Left lung (tissue), 10 donors: ENCODE data around the gene RPGR. TPM values are rescaled to one million over a fixed set of nuclear protein-coding genes. Genes with fewer than 3 reads are reported as not detected.
A peak's percentile ranks its signal among the peaks of the same experiment; 100 is the strongest.

Source experiments
- ATAC-seq: fragments of 200-7000 bp; cut with Tn5 transposase; one replicate; pipeline ENCODE4 v1.9.1; 2020; ENCODE audit warnings: moderate library complexity
- DNase-seq, 4 donors: peaks; one replicate each; pipeline ENCODE4 v3.0.0-alpha.2; 2013 to 2020
- H3K27ac ChIP-seq, 2 donors: fragments of 200-600 bp; sonication (generic) in 1 of 2; one replicate each; pipeline versions ENCODE4 v1.5.0 to v1.8.0; 2020 to 2021
- H3K27me3 ChIP-seq, 2 donors: fragments of 200-600 bp; sonication (generic) in 1 of 2; one replicate each; pipeline versions ENCODE4 v1.5.0 to v1.8.0; 2020 to 2021
- H3K36me3 ChIP-seq, 2 donors: fragments of 200-600 bp; sonication (generic) in 1 of 2; one replicate each; pipeline versions ENCODE4 v1.5.0 to v1.8.0; 2020 to 2021
- H3K4me1 ChIP-seq, 2 donors: fragments of 200-600 bp; one replicate each; pipeline ENCODE4 v1.8.0; 2021
- H3K4me3 ChIP-seq, 2 donors: fragments of 200-600 bp; sonication (generic) in 1 of 2; one replicate each; pipeline versions ENCODE4 v1.5.0 to v1.8.0; 2020 to 2021; ENCODE audit warnings: mild to moderate bottlenecking in 1 of 2
- H3K9me3 ChIP-seq, 2 donors: fragments of 200-600 bp; sonication (generic) in 1 of 2; one replicate each; pipeline versions ENCODE4 v1.5.0 to v1.8.0; 2020 to 2021
- intact Hi-C, 2 donors: fragments of 100-400 bp; cut with DNase I; formaldehyde crosslinking; loops; one replicate each; pipeline versions ENCODE4 v1.11.2 to v1.14.2; 2022
- polyA plus RNA-seq, 6 donors: library from polyadenylated mRNA; unstranded; fragments of 120-200 nt; gene quantifications; one replicate each; pipeline ENCODE4 v1.2.1, GENCODE V29; 2013; ENCODE audit not compliant: insufficient read length in 6 of 6
- total RNA-seq, 2 donors: library from RNA; stranded (reverse); fragmentation: NEBNext Ultra II Directional; extraction: Animal tissue kit (Norgen Biotek cat#: 25700); gene quantifications; one replicate each; pipeline ENCODE4 v1.2.1, GENCODE V29; 2021
- TF ChIP-seq, protein P1 (sequence below), 2 donors: fragments of 200-600 bp; sonication (generic) in 1 of 2; IDR thresholded peaks; one replicate each; pipeline versions ENCODE4 v1.5.0 to v1.8.0; 2021; ENCODE audit warnings: antibody characterized with exemption in 2 of 2
- donor health status: DM: no; HTN: yes; CAD: no.
- donor health status: DM: no; HTN: no; CAD: no.

RPGR gene
- total and polyA plus RNA-seq, 8 donors: 10.6 to 26.2 (median 19.7) TPM

DNA sequence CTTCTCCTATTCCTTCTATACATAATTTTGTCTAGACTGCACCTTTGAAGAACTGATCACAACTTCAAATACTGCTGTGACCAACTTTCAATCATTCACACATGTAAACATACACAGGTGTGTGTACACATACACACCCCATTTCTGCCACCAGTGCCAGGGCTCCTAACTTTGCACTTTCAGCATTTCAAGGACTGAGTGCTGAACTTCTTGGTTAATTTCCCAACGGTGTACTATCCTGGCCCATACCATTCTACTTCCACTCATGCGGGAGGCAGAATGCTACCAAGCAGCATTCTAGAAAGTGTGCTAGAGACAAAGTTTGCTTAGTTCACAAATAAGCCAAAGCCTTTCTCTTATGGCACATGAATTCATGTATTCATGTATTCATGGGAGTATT is 51.2 kb downstream of the RPGR start:
- H3K27me3 ChIP-seq: no peaks in the 10 kb centered on the region
- peak; percentile 62 for ATAC-seq
- no peak for DNase-seq
- H3K36me3 ChIP-seq: no peaks in the 10 kb centered on the region
- TF ChIP-seq, protein P1, sequence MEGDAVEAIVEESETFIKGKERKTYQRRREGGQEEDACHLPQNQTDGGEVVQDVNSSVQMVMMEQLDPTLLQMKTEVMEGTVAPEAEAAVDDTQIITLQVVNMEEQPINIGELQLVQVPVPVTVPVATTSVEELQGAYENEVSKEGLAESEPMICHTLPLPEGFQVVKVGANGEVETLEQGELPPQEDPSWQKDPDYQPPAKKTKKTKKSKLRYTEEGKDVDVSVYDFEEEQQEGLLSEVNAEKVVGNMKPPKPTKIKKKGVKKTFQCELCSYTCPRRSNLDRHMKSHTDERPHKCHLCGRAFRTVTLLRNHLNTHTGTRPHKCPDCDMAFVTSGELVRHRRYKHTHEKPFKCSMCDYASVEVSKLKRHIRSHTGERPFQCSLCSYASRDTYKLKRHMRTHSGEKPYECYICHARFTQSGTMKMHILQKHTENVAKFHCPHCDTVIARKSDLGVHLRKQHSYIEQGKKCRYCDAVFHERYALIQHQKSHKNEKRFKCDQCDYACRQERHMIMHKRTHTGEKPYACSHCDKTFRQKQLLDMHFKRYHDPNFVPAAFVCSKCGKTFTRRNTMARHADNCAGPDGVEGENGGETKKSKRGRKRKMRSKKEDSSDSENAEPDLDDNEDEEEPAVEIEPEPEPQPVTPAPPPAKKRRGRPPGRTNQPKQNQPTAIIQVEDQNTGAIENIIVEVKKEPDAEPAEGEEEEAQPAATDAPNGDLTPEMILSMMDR (IDR thresholded peaks at IDR 0.05): no peak
- H3K4me1 ChIP-seq: no peaks in the 10 kb centered on the region
- no peaks in the 10 kb centered on the region for H3K9me3 ChIP-seq
- intact Hi-C loops: no loop called here
- no peak overlapping the region for H3K27ac ChIP-seq
- no peak overlapping the region for H3K4me3 ChIP-seq

DNA sequence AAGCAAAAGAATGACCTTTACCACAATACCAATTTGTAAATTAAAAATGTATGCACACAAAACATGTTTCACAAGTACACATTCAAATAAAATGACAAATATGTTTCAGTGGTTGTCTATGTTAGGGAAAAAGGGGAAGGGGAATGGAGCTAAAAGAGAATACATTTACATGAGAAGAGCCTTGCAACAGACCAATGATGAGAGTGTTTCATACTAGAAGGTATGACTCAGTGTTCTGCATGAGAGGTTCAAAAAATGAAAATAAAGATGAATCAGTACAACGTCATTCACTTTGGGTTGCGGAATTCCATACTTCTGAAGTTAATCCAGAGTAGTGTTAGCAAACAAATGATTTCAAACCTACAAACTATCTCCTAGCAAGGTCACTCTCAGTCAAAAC is 51.7 kb downstream of the RPGR start:
- intact Hi-C loops: no loop called here
- no peaks in the 10 kb centered on the region for H3K4me1 ChIP-seq
- peak overlapping the region in 1 of 2 donors; percentile 28 for H3K27ac ChIP-seq
- TF ChIP-seq, protein P1 (IDR thresholded peaks at IDR 0.05): no peak
- H3K27me3 ChIP-seq: no peaks in the 10 kb centered on the region
- peak; percentile 71 for ATAC-seq
- H3K9me3 ChIP-seq: no peaks in the 10 kb centered on the region
- no peak for DNase-seq
- no peaks in the 10 kb centered on the region for H3K36me3 ChIP-seq
- no peak overlapping the region for H3K4me3 ChIP-seq

DNA sequence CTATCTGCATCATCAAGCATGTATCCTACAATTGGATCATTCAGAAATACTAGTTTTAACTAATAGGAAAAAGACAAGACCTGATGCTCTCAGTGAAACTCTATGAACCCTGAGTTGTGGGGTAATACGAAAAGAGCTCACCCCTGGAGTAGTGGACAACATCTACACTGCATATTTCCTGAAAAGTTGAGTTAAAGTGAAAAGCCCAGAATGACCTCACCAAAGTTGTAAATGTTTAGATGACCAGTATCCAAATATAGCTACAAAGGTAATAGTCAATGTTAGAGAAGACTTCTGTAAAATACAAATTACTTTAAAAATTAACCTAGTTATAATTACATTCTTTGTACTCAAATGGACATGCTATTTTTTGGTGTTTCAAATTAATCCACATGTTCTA is 53.9 kb downstream of the RPGR start:
- no peaks in the 10 kb centered on the region for H3K27me3 ChIP-seq
- TF ChIP-seq, protein P1 (IDR thresholded peaks at IDR 0.05): no peak
- H3K9me3 ChIP-seq: no peaks in the 10 kb centered on the region
- H3K27ac ChIP-seq: no peak overlapping the region
- no peak overlapping the region for H3K4me3 ChIP-seq
- no peaks in the 10 kb centered on the region for H3K36me3 ChIP-seq
- H3K4me1 ChIP-seq: no peaks in the 10 kb centered on the region
- ATAC-seq (no peak), DNase-seq (no peak)
- intact Hi-C loops: no loop called here

DNA sequence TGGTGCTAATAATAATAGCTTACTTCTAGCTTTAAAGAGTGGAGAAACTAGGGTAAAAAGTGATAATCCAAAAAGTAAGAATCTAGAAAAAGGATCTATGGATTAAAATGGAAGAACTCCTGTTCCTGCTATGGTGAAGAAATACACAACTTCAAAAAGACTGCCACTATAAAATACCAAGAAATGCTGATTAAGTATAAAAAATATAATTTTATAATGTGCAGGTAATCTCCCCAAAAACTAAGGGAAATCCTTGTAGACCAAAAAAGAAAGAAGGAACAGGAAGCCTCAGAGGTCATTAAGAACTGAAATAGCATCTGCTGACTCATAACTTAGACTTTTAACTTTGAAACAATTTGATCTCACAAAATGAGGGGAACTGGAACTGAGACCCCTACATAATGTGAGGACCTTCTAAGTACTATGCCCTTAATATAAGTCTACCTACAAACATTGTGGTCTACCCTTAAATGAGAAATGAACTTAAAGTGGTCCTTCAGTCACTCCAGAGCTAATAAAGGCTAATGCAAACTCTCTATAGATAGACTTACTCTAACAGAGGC is 56.1 kb downstream of the RPGR start:
- no peak overlapping the region for H3K27ac ChIP-seq
- intact Hi-C loops: no loop called here
- DNase-seq: no peak
- no peaks in the 10 kb centered on the region for H3K27me3 ChIP-seq
- no peak overlapping the region for H3K4me3 ChIP-seq
- H3K4me1 ChIP-seq: no peaks in the 10 kb centered on the region
- H3K36me3 ChIP-seq: no peaks in the 10 kb centered on the region
- TF ChIP-seq, protein P1 (IDR thresholded peaks at IDR 0.05): no peak
- ATAC-seq: no peak
- H3K9me3 ChIP-seq: no peaks in the 10 kb centered on the region

DNA sequence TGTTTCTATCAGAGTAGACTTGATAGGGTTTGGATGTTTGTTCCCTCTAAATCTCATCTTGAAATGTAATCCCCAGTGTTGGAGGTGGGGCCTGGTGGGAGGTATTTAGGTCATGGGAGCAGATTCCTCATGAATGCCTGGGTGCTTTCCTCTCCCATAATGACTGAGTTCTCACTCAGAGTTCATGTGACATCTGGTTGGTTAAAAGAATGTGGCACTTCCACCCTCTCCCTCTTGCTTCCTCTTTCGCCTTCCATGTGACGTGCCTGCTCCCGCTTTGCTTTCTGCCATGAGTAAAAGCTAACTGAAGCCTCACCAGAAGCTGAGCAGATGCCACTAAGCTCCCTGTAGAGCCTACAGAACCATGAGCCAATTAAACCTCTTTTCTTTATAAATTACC is 59.3 kb downstream of the RPGR start:
- no peaks in the 10 kb centered on the region for H3K36me3 ChIP-seq
- no peak overlapping the region for H3K27ac ChIP-seq
- TF ChIP-seq, protein P1 (IDR thresholded peaks at IDR 0.05): no peak
- intact Hi-C loops: no loop called here
- DNase-seq: no peak
- H3K27me3 ChIP-seq: no peaks in the 10 kb centered on the region
- ATAC-seq: no peak
- H3K4me1 ChIP-seq: no peaks in the 10 kb centered on the region
- no peaks in the 10 kb centered on the region for H3K9me3 ChIP-seq
- H3K4me3 ChIP-seq: no peak overlapping the region
